GM21360 (cell line): ENCODE data around the gene PCDHB5.
"Not testable (repeated sequence)": the region's sequence is repeated elsewhere in the genome, so short reads cannot be mapped to it uniquely, and the experiment has no call there.

ENCODE experiments used
- ATAC-seq: cut with Tn5 transposase; IDR thresholded peaks from one replicate; pipeline ENCODE4 v1.9.1; 2021; ENCODE audit warnings: mild to moderate bottlenecking, moderate library complexity; ENCODE audit not compliant: unreplicated experiment

Gene PCDHB5

GRCh38 chr5:141135030-141135717, at the start of gene PCDHB5:
PCDHB5 (plus strand) TSS chr5:141135206; CDS start chr5:141135435, 229 bp downstream.
- no peak for ATAC-seq

- ATAC-seq, result no peak
Observed at GRCh38 chr5:141094481-141095262, 40.3 kb upstream of the PCDHB5 start, which contains the start of gene PCDHB2. PCDHB2 (plus strand) TSS chr5:141094615; CDS start chr5:141094791, 176 bp downstream.

- ATAC-seq, result no peak
Observed at GRCh38 chr5:141095263-141095641, 39.8 kb upstream of the PCDHB5 start.

GRCh38 chr5:141096181-141096580, 38.8 kb upstream of the PCDHB5 start:
- not testable (repeated sequence) for ATAC-seq

GRCh38 chr5:141096586-141096985, 38.4 kb upstream of the PCDHB5 start:
- not testable (repeated sequence) for ATAC-seq

- no peak for ATAC-seq
Observed at GRCh38 chr5:141100243-141100805, 34.7 kb upstream of the PCDHB5 start, which contains the start of gene PCDHB3. PCDHB3 (plus strand) TSS chr5:141100473; CDS start chr5:141100650, 177 bp downstream.

GRCh38 chr5:141101059-141101458, 33.9 kb upstream of the PCDHB5 start:
- no peak for ATAC-seq

- ATAC-seq, result not testable (repeated sequence)
Observed at GRCh38 chr5:141102070-141102469, 32.9 kb upstream of the PCDHB5 start.

GRCh38 chr5:141102471-141102870, 32.5 kb upstream of the PCDHB5 start:
- ATAC-seq, result not testable (repeated sequence)

GRCh38 chr5:141105350-141105749, 29.7 kb upstream of the PCDHB5 start:
- no peak for ATAC-seq

- no peak for ATAC-seq
Observed at GRCh38 chr5:141119250-141119649, 15.8 kb upstream of the PCDHB5 start.

- ATAC-seq, result no peak
Observed at GRCh38 chr5:141121563-141121962, 13.4 kb upstream of the PCDHB5 start, which contains the start of gene PCDHB4. PCDHB4 (plus strand) TSS chr5:141121818; CDS start chr5:141121999, 181 bp downstream.

GRCh38 chr5:141121985-141122384, 13.0 kb upstream of the PCDHB5 start:
- ATAC-seq, result no peak

GRCh38 chr5:141123396-141124135, 11.4 kb upstream of the PCDHB5 start:
- not testable (repeated sequence) for ATAC-seq

- ATAC-seq, result no peak
Observed at GRCh38 chr5:141127305-141127704, 7.7 kb upstream of the PCDHB5 start.

GRCh38 chr5:141135718-141136266, 786 bp downstream of the PCDHB5 start:
- ATAC-seq, result no peak

GRCh38 chr5:141137346-141137745, 2.3 kb downstream of the PCDHB5 start:
- not testable (repeated sequence) for ATAC-seq

- ATAC-seq, result no peak
Observed at GRCh38 chr5:141149812-141150211, 14.8 kb downstream of the PCDHB5 start, which contains the start of gene PCDHB6. PCDHB6 (plus strand) TSS chr5:141150057; CDS start chr5:141150258, 201 bp downstream.

- ATAC-seq, result no peak
Observed at GRCh38 chr5:141150224-141150992, 15.4 kb downstream of the PCDHB5 start.

GRCh38 chr5:141150993-141151325, 16.0 kb downstream of the PCDHB5 start:
- no peak for ATAC-seq
